A549 (cell line): Measurements from ENCODE around the gene ATP1A3.

Experiments
- CBX2 ChIP-seq: fragments of 200-600 bp; sonication (generic); IDR thresholded peaks from 2 replicates; pipeline ENCODE4 v1.6.1; 2016; ENCODE audit warnings: low read depth, mild to moderate bottlenecking, borderline replicate concordance
- CEBPB ChIP-seq, 2 experiments: fragments of >200 bp in 1 of 2; sonication (Bioruptor Twin) in 1 of 2; formaldehyde crosslinking in 1 of 2; IDR thresholded peaks; 2 replicates each; pipeline ENCODE4 v1.6.1; 2012 to 2016
- CHD4 ChIP-seq: fragments of 200-600 bp; sonication (generic); IDR thresholded peaks from 2 replicates; pipeline ENCODE4 v1.6.1; 2016; ENCODE audit warnings: antibody characterized with exemption, mild to moderate bottlenecking, borderline replicate concordance
- EP300 ChIP-seq, 2 experiments: fragments of >200 bp; sonication (Bioruptor Twin); formaldehyde crosslinking; IDR thresholded peaks; 2 replicates in 1 of 2; 3 replicates in 1 of 2; pipeline ENCODE4 v1.6.1; 2016 to 2017
- FOSL2 ChIP-seq, 2 experiments: fragments of 450-650 bp in 1 of 2; fragments of >200 bp in 1 of 2; sonication (Bioruptor Twin) in 1 of 2; formaldehyde crosslinking; IDR thresholded peaks; 2 replicates each; pipeline versions ENCODE4 v1.5.0 to v1.6.1; 2016 to 2020; ENCODE audit warnings: mild to moderate bottlenecking in 1 of 2, moderate library complexity in 1 of 2
- HDAC2 ChIP-seq: fragments of 200-600 bp; sonication (generic); IDR thresholded peaks from 2 replicates; pipeline ENCODE4 v1.6.1; 2016
- JUNB ChIP-seq: fragments of >200 bp; sonication (Bioruptor Twin); formaldehyde crosslinking; IDR thresholded peaks from 2 replicates; pipeline ENCODE4 v1.6.1; 2016
- KDM1A ChIP-seq: fragments of 200-600 bp; sonication (generic); IDR thresholded peaks from 2 replicates; pipeline ENCODE4 v1.6.1; 2016; ENCODE audit warnings: low read depth, mild to moderate bottlenecking
- MYC ChIP-seq: IDR thresholded peaks from 2 replicates; pipeline ENCODE4 v1.6.1; 2012; ENCODE audit warnings: mild to moderate bottlenecking, inconsistent platforms, low read length, improper control_type of control experiment, borderline replicate concordance
- POLR2A ChIP-seq: IDR thresholded peaks from 2 replicates; pipeline ENCODE4 v1.6.1; 2012; ENCODE audit warnings: mild to moderate bottlenecking, low read length
- REST ChIP-seq: fragments of 200-600 bp; sonication (generic); IDR thresholded peaks from 2 replicates; pipeline ENCODE4 v1.6.1; 2016; ENCODE audit warnings: antibody characterized with exemption, mild to moderate bottlenecking, moderate library complexity
- TF ChIP-seq, protein P1 (sequence below): fragments of 250-450 bp; sonication (Bioruptor Pico); IDR thresholded peaks from 2 replicates; pipeline ENCODE4 v1.5.0; 2020; ENCODE audit warnings: low read depth, mild to moderate bottlenecking, moderate library complexity
- TF ChIP-seq, protein P2 (sequence below): fragments of >200 bp; sonication (Bioruptor Twin); formaldehyde crosslinking; IDR thresholded peaks from 3 replicates; pipeline ENCODE4 v1.5.1; 2016

DNA sequence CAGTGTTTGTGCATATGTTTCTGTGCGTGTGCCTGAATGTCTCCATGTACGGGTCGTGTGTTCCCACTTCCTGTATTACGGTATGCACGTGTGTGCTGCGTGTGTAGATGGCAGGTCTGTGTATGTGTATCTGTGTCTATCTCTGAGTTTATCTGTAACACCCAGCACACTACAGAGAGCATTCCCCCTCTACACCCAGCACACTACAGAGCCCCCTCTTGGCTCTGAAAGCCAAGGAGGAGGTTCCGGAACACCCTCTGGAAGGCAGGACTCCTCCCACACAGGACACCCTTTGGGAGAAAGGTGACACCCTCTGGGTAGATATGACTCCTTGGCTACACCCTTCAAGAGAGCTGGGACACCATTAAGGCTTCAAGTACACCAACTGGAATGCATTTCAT, 63.7 kb downstream of the ATP1A3 start:
- TF ChIP-seq, protein P1, sequence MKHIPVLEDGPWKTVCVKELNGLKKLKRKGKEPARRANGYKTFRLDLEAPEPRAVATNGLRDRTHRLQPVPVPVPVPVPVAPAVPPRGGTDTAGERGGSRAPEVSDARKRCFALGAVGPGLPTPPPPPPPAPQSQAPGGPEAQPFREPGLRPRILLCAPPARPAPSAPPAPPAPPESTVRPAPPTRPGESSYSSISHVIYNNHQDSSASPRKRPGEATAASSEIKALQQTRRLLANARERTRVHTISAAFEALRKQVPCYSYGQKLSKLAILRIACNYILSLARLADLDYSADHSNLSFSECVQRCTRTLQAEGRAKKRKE: no peak
- TF ChIP-seq CHD4 (no peak), HDAC2 (no peak), CEBPB (IDR thresholded peaks at IDR 0.05) (no peak), CBX2 (no peak), MYC (no peak), POLR2A (no peak), JUNB (no peak), REST (no peak), KDM1A (no peak), EP300 (IDR thresholded peaks at IDR 0.05) (no peak), FOSL2 (IDR thresholded peaks at IDR 0.05) (no peak), FOSL2 (CRISPR knock-in tag; IDR thresholded peaks at IDR 0.05) (no peak)
- TF ChIP-seq, protein P2, sequence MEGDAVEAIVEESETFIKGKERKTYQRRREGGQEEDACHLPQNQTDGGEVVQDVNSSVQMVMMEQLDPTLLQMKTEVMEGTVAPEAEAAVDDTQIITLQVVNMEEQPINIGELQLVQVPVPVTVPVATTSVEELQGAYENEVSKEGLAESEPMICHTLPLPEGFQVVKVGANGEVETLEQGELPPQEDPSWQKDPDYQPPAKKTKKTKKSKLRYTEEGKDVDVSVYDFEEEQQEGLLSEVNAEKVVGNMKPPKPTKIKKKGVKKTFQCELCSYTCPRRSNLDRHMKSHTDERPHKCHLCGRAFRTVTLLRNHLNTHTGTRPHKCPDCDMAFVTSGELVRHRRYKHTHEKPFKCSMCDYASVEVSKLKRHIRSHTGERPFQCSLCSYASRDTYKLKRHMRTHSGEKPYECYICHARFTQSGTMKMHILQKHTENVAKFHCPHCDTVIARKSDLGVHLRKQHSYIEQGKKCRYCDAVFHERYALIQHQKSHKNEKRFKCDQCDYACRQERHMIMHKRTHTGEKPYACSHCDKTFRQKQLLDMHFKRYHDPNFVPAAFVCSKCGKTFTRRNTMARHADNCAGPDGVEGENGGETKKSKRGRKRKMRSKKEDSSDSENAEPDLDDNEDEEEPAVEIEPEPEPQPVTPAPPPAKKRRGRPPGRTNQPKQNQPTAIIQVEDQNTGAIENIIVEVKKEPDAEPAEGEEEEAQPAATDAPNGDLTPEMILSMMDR: no peak
